GM19468 (cell line): ENCODE measurements around the gene RNF125.
"Not testable (repeated sequence)": the region's sequence is repeated elsewhere in the genome, so short reads cannot be mapped to it uniquely, and the experiment has no call there.

Experiments
- ATAC-seq: cut with Tn5 transposase; IDR thresholded peaks from one replicate; pipeline ENCODE4 v1.9.1; 2021; ENCODE audit warnings: mild to moderate bottlenecking, moderate library complexity, moderate number of reproducible peaks; ENCODE audit not compliant: unreplicated experiment; ENCODE audit errors: extremely low read depth

RNF125 gene

DNA sequence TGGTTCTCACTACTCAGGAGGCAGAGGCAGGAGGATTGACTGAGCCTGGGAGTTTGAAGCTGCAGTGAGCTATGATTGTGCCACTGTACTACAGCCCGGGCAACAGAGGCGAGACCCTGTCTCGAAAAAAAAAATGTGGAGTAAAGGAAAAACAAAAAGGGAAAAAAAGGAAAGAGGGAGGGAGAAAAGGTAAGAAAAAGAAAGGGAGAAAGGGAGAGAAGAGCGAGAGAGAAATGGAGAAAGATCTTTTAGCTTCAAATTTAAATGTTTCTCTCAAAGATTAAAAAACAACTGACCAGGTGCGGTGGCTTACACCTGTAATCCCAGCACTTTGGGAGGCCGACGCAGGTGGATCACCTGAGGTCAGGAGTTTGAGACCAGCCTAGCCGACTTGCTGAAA, 65.2 kb downstream of the RNF125 start:
- ATAC-seq: no peak

DNA sequence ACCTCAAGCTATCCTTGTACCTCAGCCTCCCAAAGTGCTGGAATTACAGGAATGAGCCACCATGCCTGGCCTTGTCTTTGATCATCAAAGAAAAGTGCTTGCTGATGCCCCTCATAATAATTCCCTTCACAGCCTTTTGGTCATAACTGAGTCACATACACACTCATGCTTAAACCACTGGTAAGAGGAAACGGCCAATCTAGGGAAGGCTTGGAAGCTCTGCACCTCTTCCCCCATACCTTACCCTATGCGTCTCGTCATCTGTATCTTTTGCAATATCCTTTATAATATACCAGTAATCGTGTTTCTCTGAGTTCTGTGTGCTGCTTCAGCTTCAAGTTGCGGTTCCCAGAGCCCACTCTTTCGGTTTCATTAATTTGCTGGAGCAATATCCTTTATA, 68.3 kb downstream of the RNF125 start:
- no peak for ATAC-seq

DNA sequence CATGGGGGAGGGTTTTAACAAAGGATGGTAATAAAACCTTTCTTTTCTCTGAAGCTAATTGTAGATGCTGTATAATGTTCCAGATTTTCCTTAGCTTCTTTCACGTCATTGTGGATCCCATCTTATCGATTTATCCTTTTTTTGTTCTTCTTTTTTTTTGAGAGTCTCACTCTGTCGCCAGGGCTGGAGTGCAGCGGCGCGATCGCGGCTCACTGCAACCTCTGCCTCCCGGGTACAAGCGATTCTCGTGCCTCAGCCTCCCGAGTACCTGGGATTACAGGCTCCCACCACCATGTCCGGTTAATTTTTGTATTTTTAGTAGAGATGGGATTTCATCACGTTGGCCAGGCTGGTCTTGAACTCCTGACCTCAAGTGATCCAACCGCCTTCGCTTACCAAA, 72.2 kb downstream of the RNF125 start:
- not testable (repeated sequence) for ATAC-seq

DNA sequence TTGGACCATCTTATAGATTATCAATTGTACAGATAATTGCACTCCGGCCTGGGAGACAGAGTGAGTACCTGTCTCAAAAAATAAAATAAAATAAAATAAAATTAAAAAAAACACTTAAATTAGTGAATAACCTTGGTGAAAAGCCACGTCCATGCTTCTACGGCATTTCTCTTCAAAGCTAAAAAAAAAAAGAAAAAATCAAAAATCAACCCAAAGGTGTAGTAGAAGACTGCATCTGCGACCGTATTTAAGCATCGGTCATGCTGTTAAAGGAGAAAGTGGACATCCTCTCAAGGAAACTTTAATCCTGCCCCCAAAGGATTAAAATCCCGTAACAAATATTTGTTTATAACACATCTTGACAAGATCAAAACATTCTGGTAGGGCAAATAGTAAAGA, 72.7 kb downstream of the RNF125 start:
- no peak for ATAC-seq

DNA sequence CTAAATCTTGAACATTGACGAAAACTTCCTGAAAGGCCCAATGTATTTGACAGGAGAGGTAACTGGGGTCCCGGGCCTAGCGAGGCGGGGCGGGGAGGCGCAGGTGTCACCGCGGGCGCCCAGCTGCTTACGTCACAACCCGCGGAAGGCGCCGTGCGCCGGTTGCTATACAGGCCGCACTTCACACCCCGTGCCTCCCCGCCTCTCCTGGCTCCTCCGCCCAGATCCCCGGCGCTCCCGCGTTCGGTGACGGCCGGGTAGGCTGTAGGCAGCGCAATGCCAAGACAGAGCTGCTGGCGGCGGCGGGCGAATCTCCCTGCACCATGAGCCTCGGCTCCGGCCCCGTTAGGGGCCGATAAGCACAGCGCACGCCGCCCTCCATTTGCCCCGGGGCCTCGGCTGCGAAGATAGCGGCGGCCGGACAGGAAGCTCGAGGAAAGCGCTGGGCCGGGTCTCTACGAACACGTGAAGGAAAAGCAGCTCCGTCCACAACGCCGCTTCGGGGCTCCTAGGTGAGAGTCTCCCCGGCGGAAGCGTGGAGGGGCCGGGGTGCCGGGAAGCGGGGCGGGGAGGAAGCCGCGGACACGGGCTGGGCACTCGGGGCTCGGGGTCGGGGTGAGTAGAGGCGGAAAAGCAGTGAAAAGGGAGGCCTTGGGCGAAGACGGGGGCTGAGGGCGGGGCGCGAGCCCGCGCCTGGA, 73.2 kb downstream of the RNF125 start, which contains the start of gene RNF138:
Gene RNF138, plus strand, starts transcription at position 151 of the 698 bp plus-strand sequence. CDS start 903 bp downstream, outside the sequence.
- peak; percentile 36 for ATAC-seq

DNA sequence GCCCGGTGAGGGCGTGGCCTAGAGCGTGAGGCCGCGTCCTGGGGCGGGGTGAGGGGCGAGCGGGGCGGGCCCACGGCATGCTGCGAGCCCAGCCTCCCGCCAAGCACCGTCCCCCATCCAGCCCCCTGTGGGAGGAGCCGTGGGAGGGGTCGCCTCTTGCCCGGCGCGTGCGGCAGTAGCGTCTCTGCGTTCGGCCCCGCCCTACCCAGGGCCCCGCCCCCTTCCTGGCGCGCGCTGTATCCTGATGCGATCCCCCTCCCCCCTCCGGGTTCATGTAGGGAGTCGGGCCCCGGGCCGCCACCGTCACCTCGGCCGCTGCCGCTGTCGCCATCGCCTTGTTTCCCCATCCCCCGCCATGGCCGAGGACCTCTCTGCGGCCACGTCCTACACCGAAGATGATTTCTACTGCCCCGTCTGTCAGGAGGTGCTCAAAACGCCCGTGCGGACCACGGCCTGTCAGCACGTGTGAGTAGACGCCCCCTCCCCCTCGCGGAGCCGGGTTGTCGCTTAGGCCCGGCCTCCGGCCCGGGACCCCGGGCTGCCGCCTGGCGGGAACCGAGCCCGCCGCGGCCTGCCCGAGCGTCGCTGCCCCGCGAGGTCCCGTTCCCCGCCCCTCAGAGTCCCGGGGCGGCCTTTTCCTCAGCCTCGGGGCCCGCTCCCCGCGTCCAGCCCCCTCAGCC, 73.9 kb downstream of the RNF125 start:
- peak; percentile 75 for ATAC-seq

DNA sequence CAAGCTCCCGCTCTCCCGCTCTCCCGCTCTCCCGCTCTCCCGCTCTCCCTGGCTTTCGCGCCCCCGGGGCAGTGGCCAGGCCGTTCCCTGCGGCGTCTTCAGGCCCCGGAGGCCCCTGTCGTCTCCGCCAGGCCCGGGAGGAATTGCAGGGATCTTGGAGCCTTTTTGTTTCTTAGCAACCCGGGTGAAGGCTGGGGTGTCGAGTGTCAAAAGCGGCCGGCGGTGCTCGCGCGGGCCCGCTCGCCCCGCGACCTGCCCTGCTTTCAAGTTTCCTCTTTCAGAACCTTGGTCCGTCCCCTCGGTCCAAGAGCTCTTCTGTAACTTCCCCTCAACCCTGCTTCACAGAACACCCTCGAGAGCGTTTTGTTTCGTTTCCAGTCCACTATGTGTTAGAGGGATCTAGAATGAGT, 74.5 kb downstream of the RNF125 start:
- ATAC-seq: peak; percentile 18

DNA sequence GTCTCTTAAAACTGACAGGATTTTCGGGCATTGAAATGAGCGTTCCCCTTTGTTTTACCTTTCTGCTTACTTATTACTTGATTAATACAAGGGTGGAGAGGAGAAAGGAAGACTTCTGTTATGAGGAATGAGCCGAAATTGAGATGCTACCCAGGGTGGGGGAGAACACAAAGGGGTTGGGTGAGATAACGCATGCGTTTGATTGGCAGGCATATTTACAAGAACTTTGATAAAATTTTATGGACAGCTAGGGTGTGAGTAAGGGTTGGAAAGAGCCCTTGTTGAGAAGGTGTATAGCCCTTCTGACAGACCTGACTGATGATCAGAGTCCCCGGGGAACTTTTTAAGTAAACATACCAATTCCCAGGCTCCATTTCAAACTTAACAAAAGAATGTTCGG, 74.9 kb downstream of the RNF125 start:
- no peak for ATAC-seq

DNA sequence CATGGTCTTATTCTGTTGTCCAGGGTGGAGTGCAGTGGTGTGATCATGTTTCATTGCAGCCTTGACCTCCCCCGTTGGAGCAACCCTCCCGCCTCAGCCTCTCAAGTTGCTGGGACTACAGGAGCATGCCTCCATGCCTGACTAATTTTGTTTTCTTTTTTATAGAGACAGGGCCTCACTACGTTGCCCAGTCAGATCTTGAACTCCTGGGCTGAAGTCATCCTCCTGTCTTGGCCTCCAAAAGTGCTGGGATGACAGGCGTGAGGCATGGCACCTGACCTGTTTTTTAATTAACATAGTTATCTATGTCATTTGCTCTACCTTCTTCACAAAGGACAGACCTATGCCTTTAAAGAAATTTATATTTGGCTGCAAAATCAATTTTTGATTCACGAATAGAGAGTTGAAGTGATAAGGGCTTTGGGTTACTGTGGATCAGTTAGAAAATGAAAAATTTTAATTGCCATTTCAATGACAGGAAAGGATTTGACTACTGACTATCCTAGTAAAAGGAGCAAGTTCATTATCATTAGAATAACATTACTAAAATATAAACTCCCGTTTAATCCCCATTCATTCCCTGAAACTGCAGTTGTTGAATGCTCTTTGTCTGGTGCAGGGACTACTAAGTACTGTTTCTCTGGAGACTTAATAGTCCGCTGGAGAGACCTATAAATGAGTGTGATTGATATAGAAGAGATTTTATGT, 76.7 kb downstream of the RNF125 start:
- no peak for ATAC-seq

DNA sequence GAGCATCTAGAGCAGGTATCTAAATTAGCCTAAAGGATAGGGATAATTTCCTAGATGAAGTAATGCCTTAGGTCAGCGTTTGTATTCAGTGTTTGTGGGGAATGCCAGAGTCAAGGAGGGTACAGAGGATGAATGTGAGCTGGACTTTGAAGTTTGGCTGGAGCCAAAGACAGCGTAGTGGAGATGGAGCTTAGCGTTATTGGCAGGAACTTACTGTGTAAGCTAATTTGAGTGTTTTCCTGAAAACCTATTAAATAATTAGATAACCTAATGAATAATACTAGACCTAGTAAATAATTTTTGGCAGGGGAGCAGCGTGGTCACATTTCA, 77.2 kb downstream of the RNF125 start:
- no peak for ATAC-seq

DNA sequence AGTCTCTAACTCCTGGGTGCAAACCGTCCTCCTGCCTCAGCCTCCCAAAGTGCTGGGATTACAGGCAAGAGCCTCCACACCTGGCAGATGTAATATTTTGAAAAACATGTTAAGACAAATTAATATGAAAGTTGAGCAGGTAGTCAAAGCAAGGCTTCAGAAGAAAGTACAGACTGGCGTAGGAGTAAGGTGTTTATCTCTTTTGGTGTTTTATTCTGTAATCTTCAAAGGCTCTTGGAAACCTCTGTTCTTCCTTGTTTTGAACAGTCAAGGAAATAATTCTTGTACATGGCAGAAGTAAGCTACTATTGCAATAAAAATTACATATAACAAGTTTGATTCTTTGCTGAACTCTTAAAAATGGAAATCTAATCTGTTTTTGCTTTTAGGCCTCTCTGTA, 78.3 kb downstream of the RNF125 start:
- no peak for ATAC-seq

DNA sequence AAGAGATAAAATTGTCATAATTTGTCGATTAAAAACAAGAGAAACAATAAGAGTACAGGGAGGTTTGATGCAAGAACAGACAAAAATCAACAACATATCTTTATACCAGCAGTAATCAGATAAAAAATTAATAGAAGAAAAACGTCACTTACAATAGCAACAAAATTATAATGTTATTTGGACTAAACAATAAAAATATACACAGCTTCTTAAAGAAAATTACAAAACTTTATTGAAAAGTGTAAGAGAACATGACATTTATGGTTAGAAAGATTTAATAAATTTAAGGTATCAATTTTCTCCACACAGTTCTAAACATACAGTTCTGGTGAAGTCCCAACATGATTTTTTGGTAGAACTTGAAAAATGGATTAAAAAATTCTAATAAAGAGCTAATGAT, 85.9 kb downstream of the RNF125 start:
- no peak for ATAC-seq

DNA sequence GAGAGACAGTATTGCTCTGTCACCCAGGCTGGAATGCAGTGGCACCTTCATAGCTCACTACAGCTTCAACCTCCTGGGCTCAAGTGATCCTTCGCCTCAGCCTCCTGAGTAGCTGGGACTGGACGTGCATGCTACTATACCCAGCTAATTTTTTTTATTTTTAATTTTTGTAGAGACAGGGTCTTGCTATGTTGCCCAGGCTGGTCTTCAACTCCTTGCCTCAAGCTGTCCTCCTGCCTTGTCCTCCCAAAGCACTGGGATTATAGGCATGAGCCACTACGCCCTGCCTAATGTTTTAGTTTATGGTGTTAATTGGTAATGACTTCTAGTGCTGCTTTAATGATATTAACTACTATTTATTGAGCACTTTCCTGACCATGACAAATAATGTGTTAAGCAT, 91.4 kb downstream of the RNF125 start:
- no peak for ATAC-seq

DNA sequence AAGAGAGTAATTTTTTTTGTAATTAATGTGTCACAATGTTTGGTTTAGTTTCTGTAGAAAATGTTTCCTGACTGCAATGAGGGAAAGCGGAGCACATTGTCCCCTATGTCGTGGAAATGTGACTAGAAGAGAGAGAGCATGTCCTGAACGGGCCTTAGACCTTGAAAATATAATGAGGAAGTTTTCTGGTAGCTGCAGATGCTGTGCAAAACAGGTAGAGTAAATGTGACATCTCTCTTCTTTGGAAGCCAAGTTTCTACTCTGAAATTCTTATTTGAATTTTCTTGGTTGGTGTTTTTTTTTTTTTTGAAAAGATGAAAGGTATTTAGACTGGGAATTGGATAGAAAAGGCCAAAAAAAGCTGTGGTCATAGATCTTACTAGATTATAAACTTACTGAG, 93.1 kb downstream of the RNF125 start:
- no peak for ATAC-seq

DNA sequence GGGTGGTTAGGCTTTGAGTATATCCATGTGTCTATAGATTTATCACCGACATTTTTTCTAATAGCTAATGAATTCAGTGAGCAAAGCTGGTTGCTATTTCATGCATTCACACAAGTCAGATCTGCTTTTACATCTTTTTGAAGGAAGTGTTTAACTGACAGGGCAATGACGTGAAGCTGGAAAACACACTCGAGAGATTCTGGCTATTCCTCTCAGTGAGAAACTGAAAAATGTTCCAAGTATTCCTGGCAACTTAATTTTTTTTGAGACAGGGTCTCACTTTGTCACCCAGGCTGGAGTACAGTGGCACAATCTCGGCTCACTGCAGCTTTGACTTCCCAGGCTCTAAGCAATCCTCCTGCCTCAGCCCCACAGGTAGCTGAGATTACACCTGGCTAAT, 94.2 kb downstream of the RNF125 start:
- no peak for ATAC-seq

DNA sequence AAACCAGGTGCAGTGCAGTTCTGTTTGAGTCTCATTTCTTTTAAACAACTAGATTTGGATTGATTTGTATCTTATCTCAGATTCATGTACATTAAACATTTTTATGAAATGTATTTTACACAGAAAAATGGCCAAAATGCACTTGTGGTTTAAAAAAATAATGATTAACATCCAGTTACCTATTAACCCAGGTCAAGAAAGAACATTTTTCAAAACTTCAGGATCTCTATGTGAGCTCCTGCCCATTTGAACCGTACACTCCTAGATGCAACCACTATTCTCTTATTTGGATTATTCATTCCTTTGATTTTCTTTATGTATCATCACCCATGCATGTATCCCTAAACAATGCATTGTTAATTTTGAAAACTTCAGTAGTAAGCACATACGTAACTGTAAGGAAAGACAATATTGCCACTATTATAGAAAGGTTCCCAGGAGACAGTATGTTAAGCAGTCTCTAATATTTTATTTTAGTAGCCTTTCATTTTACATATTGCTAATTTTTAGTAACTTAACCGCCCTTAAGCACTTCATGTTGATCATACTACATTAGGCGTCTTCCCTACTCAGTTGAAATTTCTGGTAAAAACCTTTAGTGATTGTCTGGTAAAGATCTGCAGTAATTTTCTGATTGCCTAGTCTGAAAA, 95.8 kb downstream of the RNF125 start:
- ATAC-seq: no peak

DNA sequence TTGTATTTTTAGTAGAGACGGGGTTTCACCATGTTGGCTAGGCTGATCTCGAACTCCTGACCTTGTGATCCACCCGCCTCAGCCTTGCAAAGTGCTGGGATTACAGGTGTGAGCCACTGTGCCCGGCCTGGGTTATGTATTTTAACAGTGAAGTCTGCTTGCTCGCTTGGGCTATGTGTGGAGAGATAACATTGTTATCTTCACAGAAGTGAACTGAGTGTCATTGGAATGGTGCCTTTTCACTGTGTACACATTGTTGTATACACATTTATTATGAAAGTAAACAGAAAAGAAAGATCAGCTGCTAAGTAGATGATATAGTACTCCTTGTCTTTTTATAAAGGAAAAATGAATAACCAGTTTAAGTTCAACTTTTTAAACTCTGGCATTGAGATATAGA, 103.4 kb downstream of the RNF125 start:
- no peak for ATAC-seq
